Suprapubic skin (tissue), 4 donors: ENCODE data around the gene FMO1. TPM values are rescaled to one million over a fixed set of nuclear protein-coding genes. Genes with fewer than 3 reads are reported as not detected.

Experiments
- DNase-seq, 2 donors: peaks; one replicate each; pipeline ENCODE4 v3.0.0-alpha.2; 2019; ENCODE audit warnings: low spot score in 2 of 2
- H3K27ac ChIP-seq: fragments of 200-600 bp; sonication (generic); one replicate; pipeline ENCODE4 v1.5.1; 2019
- H3K27me3 ChIP-seq: fragments of 200-600 bp; sonication (generic); one replicate; pipeline ENCODE4 v1.5.1; 2019
- H3K36me3 ChIP-seq: fragments of 200-600 bp; sonication (generic); one replicate; pipeline ENCODE4 v1.5.1; 2019
- H3K4me1 ChIP-seq: fragments of 200-600 bp; sonication (generic); one replicate; pipeline ENCODE4 v1.5.1; 2019
- H3K4me3 ChIP-seq: fragments of 200-600 bp; sonication (generic); one replicate; pipeline ENCODE4 v1.5.1; 2019; ENCODE audit warnings: mild to moderate bottlenecking
- H3K9me3 ChIP-seq: fragments of 200-600 bp; sonication (generic); one replicate; pipeline ENCODE4 v1.5.1; 2019
- EP300 ChIP-seq: sonication (generic); formaldehyde crosslinking; IDR thresholded peaks from one replicate; pipeline ENCODE4 v1.6.1; 2017; ENCODE audit warnings: antibody characterized with exemption
- POLR2A ChIP-seq, 2 donors: fragments of 450-650 bp; IDR thresholded peaks; one replicate each; pipeline ENCODE4 v1.6.1; 2017; ENCODE audit warnings: antibody characterized with exemption in 2 of 2, mild to moderate bottlenecking in 2 of 2, moderate library complexity in 2 of 2
- POLR2AphosphoS5 ChIP-seq, 3 donors: sonication (generic); formaldehyde crosslinking; IDR thresholded peaks; one replicate each; pipeline ENCODE4 v1.6.1; 2017; ENCODE audit warnings: antibody characterized with exemption in 3 of 3
- WGBS: methylation state at CpG from one replicate; pipeline ENCODE4 v1.1.5; 2018; 5-methylcytosine and 5-hydroxymethylcytosine counted together
- total RNA-seq, 4 donors: library from RNA; depleted of rRNA; stranded (reverse); fragments of >200 nt; gene quantifications; one replicate each; pipeline ENCODE4 v1.1.0, GENCODE V29; 2016
- TF ChIP-seq, protein P1 (sequence below), 2 donors: fragments of 200-600 bp in 1 of 2; fragments of 450-650 bp in 1 of 2; sonication (generic) in 1 of 2; IDR thresholded peaks; one replicate each; pipeline ENCODE4 v1.5.1; 2016 to 2019; ENCODE audit warnings: antibody characterized with exemption in 2 of 2, mild to moderate bottlenecking in 1 of 2, moderate library complexity in 1 of 2

FMO1 gene
- total RNA-seq, 4 donors from 2014 or later: 3.1 to 15.5 (median 14.4) TPM

DNA sequence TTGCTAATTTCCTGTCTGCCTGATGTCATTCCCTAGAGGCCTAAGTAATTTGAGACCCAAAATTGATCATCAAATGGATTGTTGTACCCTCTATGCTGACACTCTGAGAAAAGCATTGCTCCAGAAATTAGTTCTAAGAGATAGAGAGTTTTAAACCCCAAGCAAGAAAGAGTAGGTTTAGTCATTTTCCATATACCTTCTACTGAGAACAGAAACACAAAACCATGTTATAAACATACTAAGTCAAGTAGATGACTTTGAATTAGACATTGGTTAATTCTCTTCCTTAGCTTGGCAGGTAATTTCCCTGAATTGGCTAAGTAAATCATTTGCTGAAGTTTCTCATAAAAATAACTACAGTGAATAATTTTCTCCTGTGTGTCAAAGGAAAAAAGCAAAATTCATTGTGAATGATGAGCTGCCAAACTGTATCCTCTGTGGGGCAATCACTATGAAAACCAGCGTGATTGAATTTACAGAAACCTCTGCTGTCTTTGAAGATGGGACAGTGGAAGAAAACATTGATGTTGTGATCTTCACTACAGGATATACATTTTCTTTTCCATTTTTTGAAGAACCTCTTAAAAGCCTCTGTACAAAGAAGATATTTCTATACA, 85.8 kb downstream of the FMO1 start:
- WGBS: 83% methylated on average over 1 of the region's 1 CpG
- no peaks in the 10 kb centered on the region for H3K4me1 ChIP-seq
- TF ChIP-seq EP300: no peak
- TF ChIP-seq, protein P1, sequence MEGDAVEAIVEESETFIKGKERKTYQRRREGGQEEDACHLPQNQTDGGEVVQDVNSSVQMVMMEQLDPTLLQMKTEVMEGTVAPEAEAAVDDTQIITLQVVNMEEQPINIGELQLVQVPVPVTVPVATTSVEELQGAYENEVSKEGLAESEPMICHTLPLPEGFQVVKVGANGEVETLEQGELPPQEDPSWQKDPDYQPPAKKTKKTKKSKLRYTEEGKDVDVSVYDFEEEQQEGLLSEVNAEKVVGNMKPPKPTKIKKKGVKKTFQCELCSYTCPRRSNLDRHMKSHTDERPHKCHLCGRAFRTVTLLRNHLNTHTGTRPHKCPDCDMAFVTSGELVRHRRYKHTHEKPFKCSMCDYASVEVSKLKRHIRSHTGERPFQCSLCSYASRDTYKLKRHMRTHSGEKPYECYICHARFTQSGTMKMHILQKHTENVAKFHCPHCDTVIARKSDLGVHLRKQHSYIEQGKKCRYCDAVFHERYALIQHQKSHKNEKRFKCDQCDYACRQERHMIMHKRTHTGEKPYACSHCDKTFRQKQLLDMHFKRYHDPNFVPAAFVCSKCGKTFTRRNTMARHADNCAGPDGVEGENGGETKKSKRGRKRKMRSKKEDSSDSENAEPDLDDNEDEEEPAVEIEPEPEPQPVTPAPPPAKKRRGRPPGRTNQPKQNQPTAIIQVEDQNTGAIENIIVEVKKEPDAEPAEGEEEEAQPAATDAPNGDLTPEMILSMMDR (IDR thresholded peaks at IDR 0.05): no peak
- no peak for TF ChIP-seq POLR2AphosphoS5 (IDR thresholded peaks at IDR 0.05)
- TF ChIP-seq POLR2A (IDR thresholded peaks at IDR 0.05): no peak
- H3K27me3 ChIP-seq: no peaks in the 10 kb centered on the region
- H3K9me3 ChIP-seq: no peaks in the 10 kb centered on the region
- peaks cover 3% of the 10 kb centered on the region for H3K36me3 ChIP-seq
- H3K27ac ChIP-seq: no peak overlapping the region
- DNase-seq: no peak
- no peak overlapping the region for H3K4me3 ChIP-seq

Other genes starting within 250 kb of the FMO1 start
- 1 to 10 TPM in 2 of 4 donors, under 1 TPM in 2; 0.36 to 3.8 (median 1.7) TPM for gene FMO3, start 157.6 kb upstream of the FMO1 start, total RNA-seq
- gene FMO2, start 63.2 kb upstream of the FMO1 start, total RNA-seq: 10 to 100 TPM in 1 of 4 donors, 1 to 10 TPM in 3; 3.8 to 23.1 (median 6.9) TPM
- gene FMO4, start 65.7 kb downstream of the FMO1 start, total RNA-seq: 1 to 10 TPM; 1.5 to 6.6 (median 2.7) TPM
- gene PRRC2C, start 237.0 kb downstream of the FMO1 start, total RNA-seq: 100 to 1,000 TPM in 2 of 4 donors, 10 to 100 TPM in 2; 96.1 to 181 (median 104) TPM